ENCODE data around the gene TRMT10C. TPM values are rescaled to one million over a fixed set of nuclear protein-coding genes. Genes with fewer than 3 reads are reported as not detected.

The TRMT10C gene
- total RNA-seq, 2 donors from 2014 or later, result 18.0 to 21.8 TPM

GRCh38 chr3:101530686-101531047 is 31.0 kb upstream of the TRMT10C start:
- Histone ChIP-seq H3K27me3 (no peaks in the 10 kb centered on the region), H3K4me3 (no peak overlapping the region), H3K9me3 (no peaks in the 10 kb centered on the region), H3K4me1 (no peaks in the 10 kb centered on the region), H3K9ac (ENCODE audit: low read depth in 2 of 2, low read length in 2 of 2) (no peak overlapping the region), H3K36me3 (no peaks in the 10 kb centered on the region), H3K27ac (no peak overlapping the region)
- intact Hi-C loops (cut with DNase I), result no loop called here
- DNase-seq, result no peak
- no peak for TF ChIP-seq CTCF (IDR thresholded peaks at IDR 0.05)

GRCh38 chr3:101531473-101532086 is 30.1 kb upstream of the TRMT10C start:
- Histone ChIP-seq H3K4me3 (no peak overlapping the region), H3K4me1 (no peaks in the 10 kb centered on the region), H3K36me3 (no peaks in the 10 kb centered on the region), H3K9me3 (no peaks in the 10 kb centered on the region), H3K9ac (ENCODE audit: low read depth in 2 of 2, low read length in 2 of 2) (no peak overlapping the region), H3K27me3 (no peaks in the 10 kb centered on the region), H3K27ac (no peak overlapping the region)
- no peak for TF ChIP-seq CTCF (IDR thresholded peaks at IDR 0.05)
- no peak for DNase-seq
- intact Hi-C loops (cut with DNase I), result no loop called here

- TF ChIP-seq CTCF (IDR thresholded peaks at IDR 0.05), result no peak
- no peaks in the 10 kb centered on the region for H3K4me1 ChIP-seq
- no peak overlapping the region for H3K9ac ChIP-seq (ENCODE audit: low read depth in 2 of 2, low read length in 2 of 2)
- intact Hi-C loops (cut with DNase I), result no loop called here
- DNase-seq, result no peak
- no peaks in the 10 kb centered on the region for H3K27me3 ChIP-seq
- H3K27ac ChIP-seq, result no peak overlapping the region
- H3K9me3 ChIP-seq, result no peaks in the 10 kb centered on the region
- H3K4me3 ChIP-seq, result no peak overlapping the region
- H3K36me3 ChIP-seq, result no peaks in the 10 kb centered on the region
Observed at GRCh38 chr3:101532783-101533602, 28.7 kb upstream of the TRMT10C start.

- no peak for DNase-seq
- intact Hi-C loops (cut with DNase I), result no loop called here
- Histone ChIP-seq H3K9ac (ENCODE audit: low read depth in 2 of 2, low read length in 2 of 2) (no peak overlapping the region), H3K4me1 (no peaks in the 10 kb centered on the region), H3K36me3 (no peaks in the 10 kb centered on the region), H3K4me3 (no peak overlapping the region), H3K27ac (no peak overlapping the region), H3K9me3 (no peaks in the 10 kb centered on the region), H3K27me3 (no peaks in the 10 kb centered on the region)
- no peak for TF ChIP-seq CTCF (IDR thresholded peaks at IDR 0.05)
Observed at GRCh38 chr3:101533603-101533968, 28.1 kb upstream of the TRMT10C start.

GRCh38 chr3:101535221-101535620 is 26.4 kb upstream of the TRMT10C start:
- intact Hi-C loops (cut with DNase I), result no loop called here

More at GRCh38 chr3:101535221-101535620, 26.4 kb upstream of the TRMT10C start:
- no peak overlapping the region for H3K27ac ChIP-seq
- DNase-seq, result no peak
- H3K27me3 ChIP-seq, result no peaks in the 10 kb centered on the region
- no peaks in the 10 kb centered on the region for H3K4me1 ChIP-seq
- H3K36me3 ChIP-seq, result no peaks in the 10 kb centered on the region
- no peak for TF ChIP-seq CTCF (IDR thresholded peaks at IDR 0.05)
- H3K4me3 ChIP-seq, result no peak overlapping the region
- H3K9me3 ChIP-seq, result no peaks in the 10 kb centered on the region
- H3K9ac ChIP-seq (ENCODE audit: low read depth in 2 of 2, low read length in 2 of 2), result no peak overlapping the region
